GM18498 (cell line): Measurements from ENCODE around the gene MIAT.

Experiments used
- ATAC-seq: cut with Tn5 transposase; IDR thresholded peaks from one replicate; pipeline ENCODE4 v1.9.1; 2021; ENCODE audit warnings: mild to moderate bottlenecking, moderate library complexity; ENCODE audit not compliant: unreplicated experiment

Gene MIAT

GRCh38 chr22:26724414-26724813 lies 67.0 kb downstream of the MIAT start:
- no peak for ATAC-seq

- no peak for ATAC-seq
Measured at GRCh38 chr22:26725012-26725676, 67.8 kb downstream of the MIAT start.
